ENCODE data around the gene PRRG4. TPM values are rescaled to one million over a fixed set of nuclear protein-coding genes. Genes with fewer than 3 reads are reported as not detected.
"Not testable (repeated sequence)": the region's sequence is repeated elsewhere in the genome, so short reads cannot be mapped to it uniquely, and the experiment has no call there.

The PRRG4 gene
- polyA plus RNA-seq, 10 donors = 0.08 to 4.5 (median 0.17) TPM

DNA sequence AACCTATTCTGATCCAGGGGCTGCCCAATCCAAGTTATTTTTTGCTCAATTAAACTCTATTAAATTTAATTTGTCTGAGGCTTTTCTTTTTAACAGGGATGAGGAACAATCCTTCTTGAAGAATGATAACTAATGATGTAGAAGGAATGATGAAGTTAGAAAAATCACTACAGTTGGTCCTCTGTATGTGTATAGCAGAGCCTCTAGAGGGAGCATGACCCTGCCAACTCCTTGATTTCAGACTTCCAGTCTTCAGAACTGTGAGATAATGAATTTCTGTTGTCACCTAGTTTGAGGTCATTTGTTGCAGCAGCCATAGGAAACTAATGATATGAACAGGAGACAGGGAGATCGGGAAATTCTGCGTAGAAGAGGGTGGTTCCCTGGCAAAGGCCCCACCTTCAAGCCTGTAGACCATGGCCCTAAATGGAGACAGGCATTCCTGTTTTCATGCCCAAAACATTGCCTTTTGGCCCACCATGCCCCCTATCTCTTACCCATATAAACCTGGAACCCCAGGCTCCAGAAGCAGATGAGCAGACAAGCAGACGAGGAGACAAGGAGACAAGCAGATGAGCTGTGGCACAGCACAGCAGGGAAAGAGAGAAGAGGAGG lies 55.1 kb downstream of the PRRG4 start:
- no peak for DNase-seq

DNA sequence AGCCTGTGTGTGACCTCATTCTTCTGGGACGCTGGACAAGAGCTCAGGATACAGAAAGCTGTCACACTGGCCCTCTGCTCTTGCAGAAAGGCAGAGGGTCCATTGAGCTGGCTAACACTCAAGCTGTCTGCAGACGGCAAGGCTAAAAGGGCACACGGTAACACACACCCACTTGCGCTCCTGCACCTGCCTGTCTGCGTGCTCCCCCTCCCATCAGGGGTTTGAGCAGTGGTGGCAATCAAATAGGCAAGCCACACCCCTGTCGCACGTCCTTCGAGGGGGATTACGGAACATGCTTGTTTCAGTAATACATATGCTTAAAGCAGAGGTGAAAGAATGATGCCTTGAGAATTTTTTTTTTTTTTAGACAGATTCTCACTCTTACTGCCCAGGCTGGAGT lies 55.8 kb downstream of the PRRG4 start:
- DNase-seq = no peak

DNA sequence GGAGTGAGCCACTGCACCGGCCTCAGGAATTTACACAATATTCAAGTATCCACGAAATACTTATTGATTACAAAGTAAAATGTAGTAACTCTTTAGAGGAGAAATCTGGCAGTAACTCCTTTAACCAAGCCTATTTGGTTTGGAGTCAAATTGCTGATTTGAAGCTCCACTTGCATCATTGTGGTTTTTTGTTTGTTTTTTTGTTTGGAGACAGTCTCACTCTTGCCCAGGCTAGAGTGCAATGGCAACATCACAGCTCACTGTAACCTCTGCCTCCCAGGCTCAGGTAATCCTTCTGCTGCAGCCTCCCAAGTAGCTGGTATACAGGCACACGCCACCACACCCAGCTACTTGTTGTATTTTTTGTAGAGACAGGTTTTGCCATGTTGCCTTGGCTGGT lies 56.5 kb downstream of the PRRG4 start:
- DNase-seq = no peak

DNA sequence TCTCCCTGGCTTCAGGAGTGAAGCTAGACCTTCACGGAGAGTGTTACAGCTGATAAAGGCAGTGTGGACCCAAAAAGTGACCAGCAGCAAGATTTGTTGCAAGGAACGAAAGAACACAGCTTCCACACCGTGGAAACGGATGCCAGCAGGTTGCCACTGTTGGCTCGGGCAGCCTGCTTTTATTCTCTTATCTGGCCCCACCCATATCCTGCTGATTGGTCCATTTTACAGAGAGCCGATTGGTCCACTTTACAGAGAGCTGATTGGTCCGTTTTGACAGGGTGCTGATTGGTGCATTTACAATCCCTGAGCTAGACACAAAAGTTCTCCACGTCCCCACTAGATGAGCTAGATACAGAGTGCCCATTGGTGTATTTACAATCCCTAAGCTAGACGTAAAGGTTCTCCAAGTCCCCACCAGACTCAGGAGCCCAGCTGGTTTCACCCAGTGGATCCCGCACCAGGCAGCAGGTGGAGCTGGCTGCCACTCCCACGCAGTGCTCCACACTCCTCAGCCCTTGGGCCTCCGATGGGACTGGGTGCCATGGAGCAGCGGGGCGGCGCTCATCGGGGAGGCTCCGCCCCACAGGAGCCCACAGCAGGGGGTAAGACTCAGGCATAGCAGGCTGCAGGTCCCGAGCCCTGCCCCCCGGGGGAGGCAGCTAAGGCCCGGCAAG lies 58.1 kb downstream of the PRRG4 start:
- DNase-seq = not testable (repeated sequence)

DNA sequence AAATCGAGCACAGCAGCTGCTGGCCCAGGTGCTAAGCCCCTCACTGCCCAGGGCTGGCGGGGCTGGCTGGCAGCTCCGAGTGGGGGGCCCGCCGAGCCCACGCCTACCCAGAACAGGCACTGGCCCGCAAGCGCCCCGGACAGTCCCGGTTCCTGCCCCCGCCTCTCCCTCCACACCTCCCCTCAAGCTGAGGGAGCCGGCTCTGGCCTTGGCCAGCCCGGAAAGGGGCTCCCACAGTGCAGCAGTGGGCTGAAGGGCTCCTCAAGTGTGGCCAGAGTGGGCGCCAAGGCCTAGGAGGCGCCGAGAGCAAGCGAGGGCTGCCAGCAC lies 58.6 kb downstream of the PRRG4 start:
- not testable (repeated sequence) for DNase-seq

DNA sequence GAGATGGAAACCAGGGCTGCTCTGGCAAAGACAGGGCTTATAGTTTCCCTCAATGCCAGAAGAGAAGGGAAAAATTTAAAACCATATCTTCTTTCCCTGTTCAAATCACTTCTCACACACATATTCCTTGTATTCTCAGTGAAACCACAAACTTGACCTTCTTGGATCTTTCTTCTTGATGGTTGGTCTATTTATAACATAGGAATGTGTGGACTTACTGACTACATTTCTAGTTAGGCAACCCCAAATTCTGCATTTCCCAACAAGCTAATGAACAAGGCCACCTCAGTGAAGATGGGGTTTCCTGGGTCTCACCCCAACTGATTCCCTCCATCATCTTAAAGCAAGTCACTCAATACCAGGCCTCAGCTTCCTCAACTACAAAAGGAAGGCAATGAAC lies 59.1 kb downstream of the PRRG4 start:
- DNase-seq = no peak

DNA sequence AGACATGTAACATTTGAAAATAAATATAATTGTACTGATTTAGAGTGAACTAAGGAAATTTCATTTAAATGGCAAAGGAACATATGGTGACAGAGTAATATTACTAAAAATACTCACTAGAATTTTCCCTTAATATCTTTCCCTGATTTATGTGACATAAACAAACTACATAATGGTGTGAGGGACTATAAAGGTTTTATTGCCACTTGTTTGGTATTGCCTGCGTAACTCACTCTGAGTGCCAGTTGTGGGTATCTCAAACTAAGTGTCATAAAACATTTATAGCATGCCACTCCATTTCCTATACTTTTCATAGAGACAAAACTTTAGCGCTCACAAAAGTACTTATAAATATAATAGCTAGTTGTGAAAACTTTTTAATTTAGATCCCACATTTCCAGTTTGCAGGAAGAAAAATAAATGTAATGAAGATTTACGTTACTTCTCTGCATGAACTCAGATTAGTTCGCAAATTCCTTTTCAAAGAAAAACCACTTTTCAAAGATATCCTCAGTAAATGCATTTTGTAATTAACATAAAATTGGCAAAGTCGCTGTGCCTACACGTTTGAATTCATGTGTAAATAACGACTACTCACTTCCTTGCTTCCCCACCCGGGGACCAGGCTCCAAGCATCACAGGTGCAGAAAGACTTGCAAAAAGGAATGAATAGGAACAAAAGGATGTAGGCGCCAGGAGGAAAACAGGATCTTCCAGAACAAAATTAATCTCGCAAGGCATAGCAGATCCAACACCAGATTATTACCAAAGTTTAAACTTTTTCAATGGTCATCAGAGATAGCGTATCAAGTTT lies 61.3 kb downstream of the PRRG4 start:
- DNase-seq = peak in 1 of 3 donors; percentile 15

DNA sequence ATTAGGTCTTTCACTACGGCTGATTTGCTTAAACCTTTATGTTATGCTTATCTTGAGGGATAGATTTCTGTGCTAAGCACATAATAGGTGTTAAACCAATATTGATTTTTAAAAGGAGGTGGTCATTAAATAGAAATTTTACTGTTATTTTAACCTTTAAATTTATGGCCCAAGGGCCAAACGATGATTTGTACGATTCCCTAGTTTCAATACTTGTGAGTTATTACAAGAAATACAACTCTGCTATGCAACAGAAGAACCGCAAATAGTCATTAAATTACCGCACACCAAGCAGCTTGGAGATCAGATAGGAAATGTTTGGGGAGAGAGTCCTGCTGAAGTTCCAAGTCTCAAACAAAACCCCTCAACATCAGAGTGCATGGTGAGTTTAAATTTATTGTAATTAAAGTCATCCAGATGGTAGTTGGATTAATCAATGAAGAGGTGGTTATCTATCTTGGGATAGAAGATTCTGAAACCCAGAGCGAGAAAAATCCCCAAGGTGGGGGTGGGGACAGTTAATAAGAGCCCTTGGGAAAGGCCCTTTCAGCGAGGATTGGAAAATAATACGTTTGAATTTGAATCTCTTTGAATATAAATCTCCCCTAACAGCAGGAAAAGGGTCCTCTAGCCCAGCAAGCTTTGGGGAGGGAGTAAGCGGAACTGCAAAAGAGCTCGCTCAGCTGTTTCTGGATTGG lies 62.1 kb downstream of the PRRG4 start:
- DNase-seq = no peak

DNA sequence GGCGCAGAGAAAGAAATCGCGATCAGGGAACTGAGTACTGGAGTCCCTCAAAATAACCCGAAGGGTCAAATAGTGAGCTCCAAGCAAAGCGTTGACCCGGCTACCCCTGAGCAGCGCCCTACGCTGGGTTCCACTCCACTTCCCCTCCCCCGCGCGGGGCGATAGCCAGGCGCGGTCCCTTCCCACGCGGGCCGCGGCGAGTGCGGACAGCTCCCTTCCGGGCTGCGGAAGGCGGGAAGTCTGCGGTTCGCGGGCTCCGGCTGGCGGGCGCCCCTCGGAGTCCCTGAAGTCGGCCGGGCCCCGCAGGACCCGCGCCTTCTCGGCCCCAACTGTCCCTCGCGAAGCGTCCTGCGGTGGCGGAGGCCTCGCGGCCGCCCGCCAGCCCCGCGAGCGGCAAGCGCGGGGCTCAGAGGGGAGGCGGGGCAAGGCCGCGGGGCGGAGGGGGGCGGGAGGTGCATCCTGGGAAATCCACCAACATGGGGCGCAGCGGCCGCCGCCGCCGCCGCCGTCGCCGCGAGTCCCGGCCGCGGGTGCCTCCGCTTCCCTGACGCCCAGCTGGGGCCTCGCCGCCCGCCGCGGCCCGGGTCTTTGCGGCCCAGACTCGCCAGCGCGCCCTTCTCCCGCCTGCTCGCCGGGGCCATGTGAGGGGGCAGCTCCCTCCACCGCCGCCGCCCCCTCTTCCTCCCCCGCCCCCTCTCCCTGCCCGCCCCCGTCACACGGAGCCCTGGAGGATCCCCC lies 62.8 kb downstream of the PRRG4 start, which contains the start of gene QSER1:
Gene QSER1, plus strand, starts transcription at position 457 of the 738 bp plus-strand sequence. CDS start 315 bp downstream, outside the sequence.
- DNase-seq = peak; percentile 69 to 93 (median 78)

DNA sequence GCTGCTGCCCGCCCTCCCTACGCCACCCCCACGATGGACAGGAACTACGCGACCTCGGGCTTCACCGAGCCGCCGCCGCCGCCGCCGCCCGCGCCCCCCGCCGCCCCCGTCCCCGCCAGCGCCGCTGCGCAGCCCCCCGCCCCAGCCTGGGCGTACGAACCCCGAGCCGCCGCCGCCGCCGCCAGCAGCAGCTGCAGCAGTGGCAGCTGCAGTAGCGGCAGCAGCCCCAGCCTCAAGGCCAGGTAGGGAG lies 63.3 kb downstream of the PRRG4 start:
- DNase-seq = peak in 1 of 3 donors; percentile 81

DNA sequence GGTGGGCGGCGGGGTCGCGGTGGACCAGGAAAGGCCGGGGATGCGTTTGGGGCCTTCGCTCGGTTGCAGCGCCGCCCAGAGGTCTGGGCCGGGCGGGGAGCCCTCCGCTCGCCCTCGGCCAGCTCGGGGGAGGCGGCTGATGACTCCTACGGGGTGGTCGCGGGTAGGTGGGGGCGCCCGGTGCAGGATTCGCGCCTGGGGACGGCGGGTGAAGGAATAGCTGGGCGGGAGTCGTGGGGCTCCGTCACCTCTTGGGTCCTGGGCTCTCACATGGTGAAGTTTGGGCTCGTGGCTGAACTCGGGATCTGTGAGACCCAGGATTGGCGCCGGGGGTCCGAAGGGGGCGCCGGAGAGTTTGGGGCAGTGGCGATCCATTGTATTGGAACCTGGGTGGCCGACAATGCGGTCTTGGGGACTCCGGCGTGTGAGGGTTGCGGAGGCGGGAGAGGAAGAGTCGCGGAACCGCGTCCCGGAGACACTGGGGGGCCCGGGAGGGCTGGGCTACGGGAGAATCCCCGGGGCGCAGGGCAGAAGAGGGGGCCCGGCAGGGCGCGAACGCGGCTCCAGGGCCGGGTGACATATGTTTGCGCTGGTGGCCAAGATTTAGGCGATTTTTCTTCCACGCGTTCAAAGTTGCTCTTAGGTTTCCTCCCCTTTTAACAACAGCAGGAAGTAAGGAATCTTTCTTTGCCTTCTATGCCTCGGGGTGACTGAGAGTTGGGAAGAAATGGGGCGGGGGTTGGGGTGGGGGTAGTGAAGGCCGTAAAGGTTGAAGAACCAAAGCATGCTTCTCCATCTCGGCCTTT lies 63.8 kb downstream of the PRRG4 start:
- DNase-seq = peak; percentile 38 to 90 (median 73)

DNA sequence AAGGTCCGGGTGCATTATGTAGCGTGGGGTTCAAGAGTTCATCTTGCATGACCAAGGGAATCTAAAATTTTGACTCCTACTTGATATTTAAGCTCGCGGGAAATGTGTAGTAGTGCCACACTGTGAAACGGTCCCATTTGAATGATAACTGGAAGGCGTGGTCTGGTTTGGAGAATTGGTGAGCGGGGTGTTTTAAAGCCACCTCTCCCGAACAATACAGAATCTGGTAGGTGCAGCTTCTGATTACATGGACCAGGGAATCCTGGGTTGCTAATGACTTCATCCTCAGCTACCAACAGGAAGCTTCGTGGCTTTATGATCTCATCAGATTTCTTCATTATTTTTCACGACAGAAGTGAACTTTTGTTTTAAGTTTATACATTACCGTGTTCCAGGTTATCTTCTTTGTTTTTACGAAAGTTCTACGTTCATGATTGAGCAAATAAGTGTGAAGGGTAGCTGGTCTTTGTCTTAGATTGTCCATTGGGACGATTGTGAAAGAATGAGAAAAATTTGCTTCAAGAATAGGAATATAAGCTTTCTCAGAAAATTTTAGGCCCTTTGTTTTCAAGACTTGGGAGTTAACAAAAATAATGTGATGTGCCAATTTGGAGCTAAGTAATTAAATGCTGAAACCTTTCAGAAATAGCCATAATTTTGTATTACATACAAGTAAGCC lies 64.6 kb downstream of the PRRG4 start:
- peak; percentile 63 to 86 (median 68) for DNase-seq

DNA sequence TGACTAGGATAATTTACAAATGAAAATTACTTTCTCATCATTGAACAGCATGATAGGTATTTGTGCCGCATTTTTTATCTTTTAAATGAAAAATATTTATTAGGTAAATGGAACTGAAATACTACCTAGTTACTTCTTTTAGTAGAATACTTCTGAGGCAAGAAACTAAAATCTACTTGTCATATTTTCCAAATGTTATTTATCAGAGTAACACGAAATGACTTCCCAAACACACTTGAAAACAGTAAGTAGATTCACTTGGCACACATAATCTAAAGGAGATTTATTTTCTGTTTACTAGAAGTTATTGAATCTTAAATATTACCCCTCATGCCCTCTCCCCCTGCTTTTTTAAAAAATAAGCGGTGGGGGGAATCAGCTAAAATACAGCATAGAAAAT lies 65.2 kb downstream of the PRRG4 start:
- peak in 1 of 3 donors; percentile 5 for DNase-seq

DNA sequence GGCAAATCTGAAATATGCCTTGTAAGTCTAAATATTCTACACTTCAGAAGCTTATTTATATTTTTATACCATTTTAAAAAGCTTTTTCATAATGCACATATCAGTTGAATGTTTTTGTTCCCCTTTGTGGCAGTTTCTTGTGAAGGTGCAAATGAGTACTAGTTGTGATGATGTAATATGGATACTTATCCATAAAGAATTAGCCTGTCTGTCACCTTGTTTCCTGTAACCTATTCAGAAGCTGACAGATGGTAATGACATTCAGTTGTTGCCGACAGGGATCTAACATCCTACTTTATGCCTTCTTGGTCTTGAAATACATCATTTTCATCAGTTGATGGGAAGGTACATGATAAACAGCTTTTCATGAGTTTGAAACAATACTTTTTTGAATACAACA lies 65.7 kb downstream of the PRRG4 start:
- DNase-seq = peak in 1 of 3 donors; percentile 18

DNA sequence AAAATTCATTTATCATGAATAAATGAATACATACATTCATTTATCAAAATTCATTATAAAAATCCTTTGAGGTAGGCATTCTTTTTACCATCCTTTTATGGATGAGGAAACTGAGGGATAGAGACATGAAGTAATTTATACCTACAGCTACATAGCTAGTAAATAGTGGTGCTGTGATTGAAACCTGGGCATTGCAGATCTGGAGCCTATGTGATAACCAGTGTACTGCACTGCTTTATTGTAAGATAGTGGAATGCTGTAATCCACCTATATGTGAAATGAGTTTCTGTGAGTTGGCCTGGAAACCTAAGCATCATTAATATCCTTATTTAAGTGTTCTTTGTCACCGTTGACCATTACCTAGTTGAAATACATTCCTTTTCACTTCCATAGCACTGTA lies 67.4 kb downstream of the PRRG4 start:
- DNase-seq = no peak

DNA sequence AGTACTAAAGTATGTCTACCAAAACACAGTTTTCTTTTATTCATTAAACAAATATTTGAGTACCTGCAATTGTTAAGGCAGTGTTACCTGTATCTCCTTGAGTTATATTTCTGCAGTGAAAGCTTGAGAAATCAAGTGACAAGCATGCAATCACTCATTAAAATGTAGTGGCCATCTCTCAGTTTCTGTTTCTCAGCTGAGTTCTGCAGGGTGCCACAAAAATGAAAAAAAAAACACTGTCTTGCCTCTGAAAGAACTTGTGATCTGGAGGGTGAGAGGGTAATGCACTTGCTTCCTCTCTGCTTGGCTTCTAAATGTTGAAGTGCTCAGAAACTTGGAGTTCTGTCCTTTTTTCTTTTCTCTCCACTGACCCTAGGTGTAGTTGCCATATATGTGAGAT lies 69.7 kb downstream of the PRRG4 start:
- no peak for DNase-seq

DNA sequence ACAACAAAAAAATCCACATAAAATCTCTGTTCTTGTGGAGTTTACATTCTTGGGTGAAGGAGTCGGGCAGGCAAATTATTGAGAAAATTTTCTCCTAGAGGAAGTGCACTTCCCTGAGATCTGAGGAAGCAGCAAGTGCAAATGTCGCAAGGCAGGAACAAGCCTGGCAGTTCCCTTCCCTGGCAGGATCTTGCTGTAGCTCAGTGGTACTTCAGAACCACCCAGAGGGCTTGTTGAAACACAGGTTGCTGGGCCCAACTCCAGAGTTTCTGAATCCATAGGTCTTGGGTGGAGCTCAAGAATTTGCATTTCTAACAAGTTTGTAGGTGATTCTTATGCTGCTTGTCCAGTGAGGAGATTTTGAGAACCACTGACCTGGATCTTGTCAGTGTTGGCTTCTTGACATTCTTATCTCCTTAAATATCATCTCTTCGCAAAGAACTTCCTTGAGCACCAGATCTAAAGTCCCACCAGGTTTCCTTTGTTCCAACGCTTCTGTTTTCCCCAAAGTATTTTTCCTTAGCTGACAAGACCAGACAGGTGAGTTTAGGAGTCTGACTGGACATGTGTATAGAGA lies 72.5 kb downstream of the PRRG4 start:
- peak in 1 of 3 donors; percentile 2 for DNase-seq

DNA sequence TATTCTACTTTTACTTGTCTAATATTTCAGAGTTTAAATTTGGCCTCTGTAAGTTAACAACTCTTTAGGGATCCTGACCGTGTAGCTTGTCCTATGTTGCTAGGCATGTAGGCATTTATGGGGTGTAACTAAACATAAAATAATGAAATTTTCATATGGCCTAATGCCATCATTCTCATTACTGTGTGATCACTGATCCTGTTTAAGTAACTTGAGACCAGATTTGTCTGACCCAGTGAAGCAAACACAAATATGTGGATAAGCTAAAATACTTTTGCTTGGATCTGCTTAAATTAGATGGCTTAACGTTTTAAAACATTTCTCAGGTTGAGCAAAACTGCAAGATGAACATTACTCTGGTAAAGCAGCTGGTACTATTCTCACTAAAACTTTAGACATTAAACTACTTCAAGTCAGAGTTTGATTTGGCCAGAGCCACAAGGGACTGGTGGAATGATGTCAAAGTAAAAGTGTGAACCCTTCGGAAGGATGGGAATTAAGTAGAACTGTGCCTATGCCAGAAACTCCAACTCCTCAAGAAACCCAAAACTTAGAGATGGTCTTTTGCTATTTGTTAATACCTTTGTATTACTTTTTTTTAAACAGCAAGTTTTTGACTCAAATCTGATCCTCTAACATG lies 75.4 kb downstream of the PRRG4 start:
- DNase-seq = peak in 1 of 3 donors; percentile 23

Data from muscle of back (tissue), 11 donors.